Hepatocyte (in vitro differentiated cells): Measurements from ENCODE around the gene SNAPIN. TPM values are rescaled to one million over a fixed set of nuclear protein-coding genes. Genes with fewer than 3 reads are reported as not detected.

Source experiments
- DNase-seq: peaks from one replicate; pipeline ENCODE4 v3.0.0-alpha.2; 2016; ENCODE audit warnings: low spot score
- H2AFZ ChIP-seq: fragments of 200-600 bp; sonication (generic); 2 replicates; pipeline ENCODE4 v1.6.0; 2016; ENCODE audit warnings: antibody characterized with exemption, mild to moderate bottlenecking
- H3K27ac ChIP-seq: fragments of 200-600 bp; sonication (generic); 2 replicates; pipeline ENCODE4 v1.5.1; 2016; ENCODE audit warnings: mild to moderate bottlenecking
- H3K27me3 ChIP-seq: fragments of 200-600 bp; sonication (generic); 2 replicates; pipeline ENCODE4 v1.6.1; 2016
- H3K36me3 ChIP-seq: fragments of 200-600 bp; sonication (generic); replicated peaks from 2 replicates; pipeline ENCODE4 v1.5.1; 2016; ENCODE audit warnings: low read depth; ENCODE audit not compliant: insufficient read depth
- H3K4me1 ChIP-seq: fragments of 200-600 bp; sonication (generic); 2 replicates; pipeline ENCODE4 v1.5.1; 2016; ENCODE audit warnings: mild to moderate bottlenecking, moderate library complexity; ENCODE audit not compliant: insufficient read depth
- H3K4me2 ChIP-seq: fragments of 200-600 bp; sonication (generic); 2 replicates; pipeline ENCODE4 v1.6.0; 2016
- H3K4me3 ChIP-seq: fragments of 200-600 bp; sonication (generic); 2 replicates; pipeline ENCODE4 v1.5.1; 2016; ENCODE audit warnings: mild to moderate bottlenecking
- H3K79me2 ChIP-seq: fragments of 200-600 bp; sonication (generic); 2 replicates; pipeline ENCODE4 v1.6.0; 2017; ENCODE audit warnings: mild to moderate bottlenecking
- H3K9me2 ChIP-seq: fragments of 200-600 bp; sonication (generic); replicated peaks from 2 replicates; pipeline ENCODE4 v1.6.0; 2017; ENCODE audit warnings: mild to moderate bottlenecking; ENCODE audit not compliant: insufficient read depth
- H3K9me3 ChIP-seq: fragments of 200-600 bp; sonication (generic); 2 replicates; pipeline ENCODE4 v1.5.1; 2016; ENCODE audit warnings: low read depth, mild to moderate bottlenecking
- H4K20me1 ChIP-seq: fragments of 200-600 bp; sonication (generic); 2 replicates; pipeline ENCODE4 v1.6.0; 2016; ENCODE audit warnings: mild to moderate bottlenecking; ENCODE audit not compliant: insufficient read depth, poor library complexity, severe bottlenecking
- EZH2 ChIP-seq: fragments of 200-600 bp; sonication (generic); IDR thresholded peaks from 2 replicates; pipeline ENCODE4 v1.6.1; 2016; ENCODE audit warnings: antibody characterized with exemption, mild to moderate bottlenecking, borderline replicate concordance
- EZH2phosphoT487 ChIP-seq: fragments of 200-600 bp; sonication (generic); IDR thresholded peaks from one replicate; pipeline ENCODE4 v1.6.1; 2018; ENCODE audit warnings: antibody characterized with exemption, mild to moderate bottlenecking, low read depth, moderate library complexity; ENCODE audit not compliant: unreplicated experiment, severe bottlenecking
- WGBS: methylation state at CpG from one replicate; pipeline ENCODE4 v1.1.6; 2016; ENCODE audit warnings: low lambda C conversion rate; ENCODE audit errors: missing lambda C conversion rate; 5-methylcytosine and 5-hydroxymethylcytosine counted together
- polyA plus RNA-seq: library from polyadenylated mRNA; unstranded; fragments of >200 nt; fragmentation: Nextera tagmentation; extraction: Ambion mirVana; gene quantifications from 2 replicates; pipeline ENCODE4 v1.2.1, GENCODE V29; 2016
- total RNA-seq: library from RNA; depleted of rRNA; stranded (reverse); fragments of >200 nt; gene quantifications from 2 replicates; pipeline ENCODE4 v1.2.3, GENCODE V29; 2014
- TF ChIP-seq, protein P1 (sequence below): fragments of 200-600 bp; sonication (generic); IDR thresholded peaks from 2 replicates; pipeline ENCODE4 v1.5.1; 2016; ENCODE audit warnings: antibody characterized with exemption, mild to moderate bottlenecking; ENCODE audit not compliant: poor library complexity

The SNAPIN gene
- total and polyA plus RNA-seq, 2 experiments from 2014 or later, result 41.4 to 63.2 TPM

GRCh38 chr1:153649863-153650235 lies 8.7 kb upstream of the SNAPIN start:
- Histone ChIP-seq H3K4me3 (no peak overlapping the region), H3K4me1 (peaks cover 2% of the 10 kb centered on the region), H3K9me2 (no peaks in the 10 kb centered on the region), H3K27ac (no peak overlapping the region), H3K27me3 (no peaks in the 10 kb centered on the region), H3K79me2 (peaks cover 3% of the 10 kb centered on the region), H3K9me3 (no peaks in the 10 kb centered on the region), H2AFZ (no peak overlapping the region), H3K36me3 (peaks cover 8% of the 10 kb centered on the region), H4K20me1 (no peaks in the 10 kb centered on the region), H3K4me2 (no peak overlapping the region)
- WGBS, result 93% methylated on average over 2 of the region's 2 CpGs
- TF ChIP-seq EZH2phosphoT487 (no peak), EZH2 (no peak)
- TF ChIP-seq, protein P1, sequence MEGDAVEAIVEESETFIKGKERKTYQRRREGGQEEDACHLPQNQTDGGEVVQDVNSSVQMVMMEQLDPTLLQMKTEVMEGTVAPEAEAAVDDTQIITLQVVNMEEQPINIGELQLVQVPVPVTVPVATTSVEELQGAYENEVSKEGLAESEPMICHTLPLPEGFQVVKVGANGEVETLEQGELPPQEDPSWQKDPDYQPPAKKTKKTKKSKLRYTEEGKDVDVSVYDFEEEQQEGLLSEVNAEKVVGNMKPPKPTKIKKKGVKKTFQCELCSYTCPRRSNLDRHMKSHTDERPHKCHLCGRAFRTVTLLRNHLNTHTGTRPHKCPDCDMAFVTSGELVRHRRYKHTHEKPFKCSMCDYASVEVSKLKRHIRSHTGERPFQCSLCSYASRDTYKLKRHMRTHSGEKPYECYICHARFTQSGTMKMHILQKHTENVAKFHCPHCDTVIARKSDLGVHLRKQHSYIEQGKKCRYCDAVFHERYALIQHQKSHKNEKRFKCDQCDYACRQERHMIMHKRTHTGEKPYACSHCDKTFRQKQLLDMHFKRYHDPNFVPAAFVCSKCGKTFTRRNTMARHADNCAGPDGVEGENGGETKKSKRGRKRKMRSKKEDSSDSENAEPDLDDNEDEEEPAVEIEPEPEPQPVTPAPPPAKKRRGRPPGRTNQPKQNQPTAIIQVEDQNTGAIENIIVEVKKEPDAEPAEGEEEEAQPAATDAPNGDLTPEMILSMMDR, result no peak
- no peak for DNase-seq

- no peaks in the 10 kb centered on the region for H3K36me3 ChIP-seq
- H3K27ac ChIP-seq, result no peak overlapping the region
- H3K9me3 ChIP-seq, result no peaks in the 10 kb centered on the region
- DNase-seq, result no peak
- no peaks in the 10 kb centered on the region for H3K9me2 ChIP-seq
- H3K4me2 ChIP-seq, result no peak overlapping the region
- TF ChIP-seq, protein P1, result no peak
- TF ChIP-seq EZH2phosphoT487 (no peak), EZH2 (no peak)
- H3K4me1 ChIP-seq, result no peaks in the 10 kb centered on the region
- no peaks in the 10 kb centered on the region for H3K27me3 ChIP-seq
- no peak overlapping the region for H3K4me3 ChIP-seq
- H3K79me2 ChIP-seq, result no peaks in the 10 kb centered on the region
- H2AFZ ChIP-seq, result no peak overlapping the region
- no peaks in the 10 kb centered on the region for H4K20me1 ChIP-seq
- WGBS, result 81% methylated on average over 1 of the region's 1 CpG
Observed at GRCh38 chr1:153651771-153652170, 6.7 kb upstream of the SNAPIN start.

DNA sequence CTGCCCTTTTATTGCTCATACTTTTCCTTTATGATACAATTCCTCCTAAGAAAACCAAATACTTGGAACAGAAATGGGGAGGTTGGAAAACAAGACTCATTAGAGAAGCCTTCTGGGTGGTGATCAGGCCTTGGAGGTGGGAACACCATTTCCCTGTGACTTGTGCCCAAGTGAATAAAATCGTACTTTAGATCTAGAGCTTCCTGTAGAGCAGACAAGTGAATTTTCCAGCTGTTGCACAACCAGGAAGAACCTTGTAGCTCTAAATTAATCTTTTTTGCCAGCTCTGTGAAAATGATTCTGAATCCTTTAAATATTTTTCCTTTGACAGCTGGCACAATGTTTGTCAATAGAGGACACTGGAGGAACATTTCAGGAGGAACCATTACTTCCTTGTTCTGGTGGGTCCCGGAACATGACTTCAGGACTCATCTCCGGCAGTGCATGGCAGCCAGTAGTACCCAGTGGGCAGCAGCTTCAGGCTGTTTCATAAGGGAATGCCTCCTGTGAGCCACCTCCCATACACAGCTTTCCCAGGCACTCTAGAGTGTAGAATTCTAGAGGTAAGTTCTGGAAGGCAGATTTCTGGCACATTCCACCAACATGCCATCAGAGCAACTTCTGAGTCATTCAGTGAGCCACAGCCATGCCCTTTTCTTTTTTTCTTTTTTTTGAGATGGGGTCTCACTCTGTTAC lies 5.5 kb upstream of the SNAPIN start:
- Histone ChIP-seq H3K4me3 (no peak overlapping the region), H3K36me3 (no peaks in the 10 kb centered on the region), H3K27me3 (no peaks in the 10 kb centered on the region), H3K4me1 (no peaks in the 10 kb centered on the region), H3K9me3 (no peaks in the 10 kb centered on the region), H4K20me1 (no peaks in the 10 kb centered on the region), H3K9me2 (no peaks in the 10 kb centered on the region), H2AFZ (peak overlapping the region; percentile 66), H3K27ac (peak overlapping the region; percentile 48), H3K79me2 (no peaks in the 10 kb centered on the region), H3K4me2 (peak overlapping the region; percentile 33)
- WGBS, result 89% methylated on average over 3 of the region's 3 CpGs
- TF ChIP-seq, protein P1, result no peak
- TF ChIP-seq EZH2phosphoT487 (no peak), EZH2 (no peak)
- peak; percentile 14 for DNase-seq
